T-helper 17 cell (primary cell): Measurements from ENCODE around the gene AGAP2. TPM values are rescaled to one million over a fixed set of nuclear protein-coding genes. Genes with fewer than 3 reads are reported as not detected.

Experiments used
- ATAC-seq: fragments of 150-1000 bp; cut with Tn5 transposase; 2 replicates; pipeline ENCODE4 v1.10.0; 2021; ENCODE audit warnings: mild to moderate bottlenecking, moderate library complexity
- DNase-seq, 3 donors: peaks; one replicate each; pipeline versions ENCODE4 v3.0.0 to v3.0.0-alpha.2; 2020 to 2021
- H3K9me3 ChIP-seq: one replicate; pipeline ENCODE4 v1.7.0; 2013; ENCODE audit warnings: low read length, mild to moderate bottlenecking; ENCODE audit not compliant: control insufficient read depth, poor library complexity, severe bottlenecking
- H3K27ac Mint-ChIP-seq: one replicate; pipeline ENCODE4 v1.8.0; 2022; ENCODE audit warnings: mild to moderate bottlenecking, moderate library complexity, mixed read lengths
- H3K27me3 Mint-ChIP-seq: one replicate; pipeline ENCODE4 v1.8.0; 2022; ENCODE audit warnings: mixed read lengths
- H3K36me3 Mint-ChIP-seq: one replicate; pipeline ENCODE4 v1.8.0; 2022; ENCODE audit warnings: low read depth, mixed read lengths
- H3K4me1 Mint-ChIP-seq: one replicate; pipeline ENCODE4 v1.8.0; 2022; ENCODE audit warnings: mild to moderate bottlenecking, mixed read lengths
- H3K4me3 Mint-ChIP-seq: one replicate; pipeline ENCODE4 v1.8.0; 2022; ENCODE audit warnings: mild to moderate bottlenecking, moderate library complexity, mixed read lengths
- total RNA-seq, 4 donors: library from RNA in 2 of 4; stranded (reverse) in 2 of 4; gene quantifications; one replicate each; pipeline ENCODE4 v1.2.3 and lab custom pipeline; 2022 to 2026

The AGAP2 gene
- total RNA-seq, 2 donors from 2014 or later = 46.5 to 57.6 TPM

DNA sequence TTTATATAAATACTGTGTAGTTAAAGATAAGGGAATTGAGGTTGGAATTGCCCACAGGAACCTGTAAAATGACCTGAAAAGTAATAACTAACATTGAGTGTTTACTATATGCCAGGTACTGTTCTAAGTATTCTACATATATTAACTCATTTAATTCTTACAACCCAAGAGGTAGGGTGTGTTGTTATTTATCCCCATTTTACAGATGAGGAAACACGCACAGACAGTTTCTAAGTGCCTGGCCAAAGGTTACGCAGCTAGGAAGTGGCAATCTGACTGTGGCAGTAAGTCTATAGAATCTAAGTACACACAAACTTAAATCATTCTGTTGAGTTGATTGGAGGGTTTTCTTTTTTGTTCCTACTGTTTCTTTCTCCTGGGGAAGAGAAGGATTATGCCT is 5.2 kb upstream of the AGAP2 start:
- H3K4me1 Mint-ChIP-seq = peaks cover 54% of the 10 kb centered on the region
- H3K36me3 Mint-ChIP-seq = no peaks in the 10 kb centered on the region
- DNase-seq (no peak), ATAC-seq (no peak)
- H3K27me3 Mint-ChIP-seq = no peaks in the 10 kb centered on the region
- peak overlapping the region; percentile 99 for H3K27ac Mint-ChIP-seq
- H3K4me3 Mint-ChIP-seq = peak overlapping the region; percentile 97
- H3K9me3 ChIP-seq = no peaks in the 10 kb centered on the region

DNA sequence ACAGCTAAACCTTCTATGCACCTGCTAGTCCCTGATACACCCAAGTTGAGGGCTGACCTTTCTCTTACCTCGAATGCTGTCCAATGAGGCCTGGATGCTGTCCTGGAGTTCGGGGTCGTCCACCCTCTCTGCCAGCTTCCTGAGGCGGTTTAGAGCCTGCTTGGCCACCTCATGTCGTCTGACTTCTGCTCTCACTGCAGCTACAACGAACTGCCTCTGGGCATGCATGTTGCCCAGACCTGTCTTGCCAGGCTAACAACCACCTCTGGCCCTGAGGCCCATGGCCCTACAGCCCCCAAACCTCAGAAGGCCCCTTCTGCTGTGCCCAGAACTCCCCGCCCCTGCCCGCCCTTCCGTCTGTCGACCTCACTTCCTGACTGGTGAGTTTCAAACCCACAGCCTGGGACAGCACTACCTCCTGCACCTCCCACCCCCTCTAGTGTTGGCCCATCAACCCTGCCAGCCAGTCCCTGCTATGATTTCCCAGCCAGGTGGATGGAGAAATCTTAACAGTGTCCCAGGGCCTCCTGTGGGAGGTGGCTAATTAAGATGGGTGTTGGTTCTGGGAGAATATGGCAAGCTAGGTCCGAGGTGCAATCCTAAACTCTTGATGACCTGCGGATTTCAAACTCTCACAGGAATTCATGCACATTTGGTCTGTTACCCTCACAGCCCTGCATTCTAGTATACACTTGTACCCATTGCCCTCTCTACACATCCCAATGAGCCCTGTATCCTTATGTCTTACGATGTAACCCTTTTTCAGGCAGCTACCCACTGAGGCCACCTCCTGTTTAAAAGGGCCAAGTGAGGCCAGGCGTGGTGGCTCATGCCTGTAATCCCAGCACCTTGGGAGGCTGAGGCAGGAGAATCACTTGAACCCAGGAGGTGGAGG is 3.5 kb upstream of the AGAP2 start:
- no peaks in the 10 kb centered on the region for H3K9me3 ChIP-seq

GRCh38 chr12:57741413-57741789 is 2.9 kb upstream of the AGAP2 start:
- ATAC-seq = no peak
- peaks cover 57% of the 10 kb centered on the region for H3K4me1 Mint-ChIP-seq
- no peaks in the 10 kb centered on the region for H3K27me3 Mint-ChIP-seq
- no peaks in the 10 kb centered on the region for H3K9me3 ChIP-seq
- DNase-seq = no peak
- H3K4me3 Mint-ChIP-seq = peak overlapping the region; percentile 98
- H3K27ac Mint-ChIP-seq = peak overlapping the region; percentile 96
- no peaks in the 10 kb centered on the region for H3K36me3 Mint-ChIP-seq

More for the DNA sequence above, 3.5 kb upstream of the AGAP2 start:
- Mint-ChIP-seq H3K36me3 (no peaks in the 10 kb centered on the region), H3K27me3 (no peaks in the 10 kb centered on the region), H3K27ac (peak overlapping the region; percentile 96), H3K4me1 (peaks cover 54% of the 10 kb centered on the region), H3K4me3 (peak overlapping the region; percentile 98)
- ATAC-seq (peak; percentile 68), DNase-seq (peak; percentile 61 to 73 (median 66))

DNA sequence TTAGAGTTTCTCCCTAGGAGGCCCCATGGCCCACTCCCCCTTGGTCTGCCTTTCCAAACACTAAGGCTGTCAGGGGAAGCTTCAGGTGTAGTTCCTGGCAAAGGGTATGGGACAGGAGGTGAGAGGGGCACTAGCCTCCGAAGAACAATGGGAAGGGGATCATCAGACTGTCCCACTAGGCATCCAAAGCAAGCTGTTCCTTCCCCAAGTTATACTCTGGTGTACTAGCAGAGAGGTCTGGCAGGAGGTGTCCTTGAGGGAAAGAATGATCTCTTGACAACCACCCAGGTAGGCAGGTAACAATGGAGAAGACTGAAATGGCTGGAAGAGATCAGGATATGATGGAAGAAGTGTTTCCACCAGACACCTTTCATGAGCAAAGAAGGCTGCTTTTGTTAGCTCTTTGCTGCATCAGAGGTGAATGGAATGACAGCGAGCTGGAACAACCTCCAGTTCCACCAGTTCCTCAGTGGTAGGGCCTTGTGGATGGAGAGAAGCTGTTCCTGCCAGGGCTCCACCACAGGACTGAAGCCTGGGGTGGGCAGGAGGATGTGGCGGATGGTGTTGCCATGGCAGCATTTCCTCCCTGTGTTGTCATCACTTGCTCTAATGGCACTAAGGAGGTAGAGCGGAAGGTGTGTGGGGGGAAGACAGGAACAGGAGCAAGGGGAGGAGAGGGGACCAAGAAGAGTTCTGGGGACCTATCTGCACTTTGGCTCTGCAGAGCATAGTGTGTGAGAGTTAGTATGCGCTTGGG is 2.3 kb upstream of the AGAP2 start:
- no peaks in the 10 kb centered on the region for H3K9me3 ChIP-seq
- peaks cover 53% of the 10 kb centered on the region for H3K4me1 Mint-ChIP-seq
- no peaks in the 10 kb centered on the region for H3K27me3 Mint-ChIP-seq
- H3K36me3 Mint-ChIP-seq = no peaks in the 10 kb centered on the region
- ATAC-seq (peak; percentile 70), DNase-seq (peak; percentile 52 to 72 (median 61))
- peak overlapping the region; percentile 96 for H3K27ac Mint-ChIP-seq
- H3K4me3 Mint-ChIP-seq = peak overlapping the region; percentile 98

GRCh38 chr12:57739914-57740538 is 1.5 kb upstream of the AGAP2 start:
- Mint-ChIP-seq H3K4me3 (peak overlapping the region; percentile 86), H3K36me3 (peaks cover under 1% of the 10 kb centered on the region), H3K27ac (peak overlapping the region; percentile 96), H3K4me1 (peaks cover 49% of the 10 kb centered on the region), H3K27me3 (no peaks in the 10 kb centered on the region)
- ATAC-seq (no peak), DNase-seq (no peak)
- no peaks in the 10 kb centered on the region for H3K9me3 ChIP-seq

GRCh38 chr12:57739387-57739786 is 845 bp upstream of the AGAP2 start:
- Mint-ChIP-seq H3K27ac (peak overlapping the region; percentile 96), H3K4me3 (peak overlapping the region; percentile 86), H3K4me1 (peaks cover 49% of the 10 kb centered on the region), H3K27me3 (no peaks in the 10 kb centered on the region), H3K36me3 (peaks cover 7% of the 10 kb centered on the region)
- H3K9me3 ChIP-seq = no peaks in the 10 kb centered on the region
- ATAC-seq (no peak), DNase-seq (no peak)

DNA sequence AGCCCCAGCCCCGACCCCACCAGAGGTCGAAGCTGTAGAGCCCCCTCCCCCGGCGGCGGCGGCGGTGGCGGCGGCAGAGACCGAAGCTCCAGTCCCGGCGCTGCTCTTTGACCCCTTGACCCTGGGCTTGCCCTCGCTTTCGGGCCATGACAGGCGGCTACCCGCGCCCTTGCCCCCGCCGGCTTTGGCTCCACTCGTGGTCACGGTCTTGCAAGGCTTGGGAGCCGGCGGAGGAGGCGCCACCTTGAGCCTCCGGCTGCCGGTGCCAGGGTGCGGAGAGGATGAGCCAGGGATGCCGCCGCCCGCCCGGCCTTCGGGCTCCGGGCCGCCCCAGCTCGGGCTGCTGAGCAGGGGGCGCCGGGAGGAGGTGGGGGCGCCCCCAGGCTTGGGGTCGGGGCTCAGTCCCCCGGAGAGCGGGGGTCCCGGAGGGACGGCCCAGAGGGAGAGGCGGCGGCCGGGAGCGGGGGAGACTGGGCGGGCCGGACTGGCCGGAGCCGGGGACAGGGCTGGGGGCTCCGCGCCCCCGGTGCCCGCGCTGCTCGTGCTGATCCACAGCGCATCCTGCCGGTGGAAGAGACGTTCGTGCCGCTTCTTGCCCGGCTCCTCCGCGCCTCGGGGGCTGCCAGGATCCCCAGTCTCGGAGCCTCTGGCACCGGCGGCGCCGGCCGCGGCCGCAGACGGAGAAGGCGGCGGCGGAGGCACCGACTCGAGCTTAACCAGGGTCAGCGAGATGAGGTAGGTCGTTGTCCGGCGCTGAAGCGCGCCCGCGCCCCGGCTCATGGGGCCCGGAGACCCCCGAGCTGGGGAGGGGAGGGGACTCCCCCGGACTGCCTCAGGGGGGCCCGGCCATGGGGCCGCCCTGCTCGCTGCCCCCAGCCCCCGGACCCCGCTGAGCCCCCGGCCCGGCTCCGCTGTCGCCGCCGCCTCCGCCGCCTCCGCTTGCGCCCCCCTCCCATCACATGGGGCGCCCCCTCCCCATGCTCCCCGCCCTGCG is 778 bp downstream of the AGAP2 start:
- DNase-seq (no peak), ATAC-seq (no peak)
- peaks cover 46% of the 10 kb centered on the region for H3K4me1 Mint-ChIP-seq
- no peaks in the 10 kb centered on the region for H3K9me3 ChIP-seq
- H3K27ac Mint-ChIP-seq = no peak overlapping the region
- H3K36me3 Mint-ChIP-seq = peaks cover 9% of the 10 kb centered on the region
- H3K4me3 Mint-ChIP-seq = no peak overlapping the region
- no peaks in the 10 kb centered on the region for H3K27me3 Mint-ChIP-seq

- H3K4me1 Mint-ChIP-seq = peaks cover 42% of the 10 kb centered on the region
- H3K27ac Mint-ChIP-seq = peak overlapping the region; percentile 91
- ATAC-seq (no peak), DNase-seq (no peak)
- H3K9me3 ChIP-seq = no peaks in the 10 kb centered on the region
- peaks cover 9% of the 10 kb centered on the region for H3K36me3 Mint-ChIP-seq
- no peaks in the 10 kb centered on the region for H3K27me3 Mint-ChIP-seq
- H3K4me3 Mint-ChIP-seq = peak overlapping the region; percentile 41
These were observed 1.6 kb downstream of the AGAP2 start for GRCh38 chr12:57736741-57737466.

DNA sequence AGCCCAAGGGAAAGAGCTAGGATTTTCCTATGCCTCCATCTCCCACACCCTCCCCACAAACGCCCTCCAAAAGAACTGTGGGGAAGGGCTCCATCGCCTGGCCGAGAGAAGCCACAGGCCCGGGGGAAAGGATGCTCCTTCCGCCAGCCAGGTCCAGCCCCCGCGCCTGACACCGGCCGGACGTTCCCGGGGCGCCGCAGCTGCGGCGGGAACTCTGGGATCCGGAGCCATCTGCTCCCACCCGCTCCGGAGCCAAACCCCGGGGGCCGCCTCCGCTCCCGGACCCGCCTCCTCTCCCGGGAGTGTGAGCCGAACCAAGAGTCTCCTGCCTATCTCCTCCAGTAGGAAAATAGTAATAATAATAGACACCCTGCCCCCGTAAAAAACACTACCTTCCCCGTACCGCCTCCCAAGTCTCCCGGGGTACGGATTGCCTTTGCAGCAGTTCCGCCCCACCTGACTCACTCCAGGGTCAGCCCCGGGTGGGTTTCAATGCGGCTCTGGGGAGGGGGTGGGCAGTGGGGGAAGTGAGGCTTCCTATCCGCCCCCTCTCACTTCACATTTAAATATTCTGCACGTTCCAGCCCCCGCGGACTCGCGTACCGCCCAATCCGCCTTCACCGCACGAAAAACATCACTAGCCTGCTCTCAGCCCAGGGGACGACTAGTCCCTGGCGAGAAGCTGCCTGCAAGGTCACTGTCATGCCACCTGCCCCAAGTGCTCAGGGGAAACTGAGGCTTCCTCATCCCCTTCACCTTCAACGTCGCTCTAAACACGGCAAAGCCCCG is 2.4 kb downstream of the AGAP2 start:
- Mint-ChIP-seq H3K27me3 (no peaks in the 10 kb centered on the region), H3K27ac (peak overlapping the region; percentile 93), H3K4me1 (peaks cover 35% of the 10 kb centered on the region), H3K36me3 (peaks cover 11% of the 10 kb centered on the region), H3K4me3 (no peak overlapping the region)
- ATAC-seq (no peak), DNase-seq (no peak)
- no peaks in the 10 kb centered on the region for H3K9me3 ChIP-seq

- H3K9me3 ChIP-seq = no peaks in the 10 kb centered on the region
- Mint-ChIP-seq H3K27me3 (no peaks in the 10 kb centered on the region), H3K4me1 (peaks cover 28% of the 10 kb centered on the region), H3K4me3 (no peak overlapping the region), H3K36me3 (peaks cover 11% of the 10 kb centered on the region), H3K27ac (peak overlapping the region; percentile 93)
- ATAC-seq = no peak
- no peak for DNase-seq
These were observed 3.2 kb downstream of the AGAP2 start for GRCh38 chr12:57735198-57735855.

- ATAC-seq = no peak
- Mint-ChIP-seq H3K27ac (peak overlapping the region; percentile 93), H3K36me3 (peaks cover 11% of the 10 kb centered on the region), H3K27me3 (no peaks in the 10 kb centered on the region), H3K4me3 (no peak overlapping the region), H3K4me1 (peaks cover 27% of the 10 kb centered on the region)
- H3K9me3 ChIP-seq = no peaks in the 10 kb centered on the region
- DNase-seq = no peak
These were observed 4.0 kb downstream of the AGAP2 start for GRCh38 chr12:57734591-57734990.
